Right lobe of liver (tissue), 6 donors: ENCODE measurements around the gene LSM12. TPM values are rescaled to one million over a fixed set of nuclear protein-coding genes. Genes with fewer than 3 reads are reported as not detected.

ENCODE experiments used
- ATAC-seq, 4 donors: fragments of 200-7000 bp; cut with Tn5 transposase; one replicate each; pipeline ENCODE4 v1.9.1; 2020; ENCODE audit warnings: mild to moderate bottlenecking in 4 of 4, moderate library complexity in 4 of 4
- DNase-seq, 3 donors: peaks; one replicate each; pipeline ENCODE4 v3.0.0-alpha.2; 2020
- H3K27ac ChIP-seq, 3 donors: fragments of 200-600 bp; one replicate each; pipeline ENCODE4 v1.8.0; 2022
- H3K27me3 ChIP-seq, 2 donors: fragments of 200-600 bp; one replicate each; pipeline ENCODE4 v1.8.0; 2022
- H3K36me3 ChIP-seq, 4 donors: fragments of 200-600 bp; sonication (generic) in 1 of 4; one replicate each; pipeline versions ENCODE4 v1.5.1 to v1.8.0; 2017 to 2022; ENCODE audit warnings: control low read depth in 1 of 4
- H3K4me1 ChIP-seq, 4 donors: fragments of 200-600 bp; sonication (generic) in 1 of 4; one replicate each; pipeline versions ENCODE4 v1.5.1 to v1.8.0; 2017 to 2022; ENCODE audit warnings: control low read depth in 1 of 4
- H3K4me3 ChIP-seq, 3 donors: fragments of 200-600 bp; one replicate each; pipeline ENCODE4 v1.8.0; 2022
- H3K9me3 ChIP-seq, 4 donors: fragments of 200-600 bp; sonication (generic) in 1 of 4; one replicate each; pipeline versions ENCODE4 v1.5.1 to v1.8.0; 2017 to 2022; ENCODE audit warnings: control low read depth in 1 of 4
- CTCF ChIP-seq, 4 donors: fragments of 200-600 bp in 3 of 4; fragments of 450-650 bp in 1 of 4; IDR thresholded peaks; one replicate each; pipeline versions ENCODE4 v1.5.1 to v1.8.0; 2016 to 2022; ENCODE audit warnings: antibody characterized with exemption in 4 of 4, mild to moderate bottlenecking in 2 of 4
- POLR2A ChIP-seq: fragments of 450-650 bp; IDR thresholded peaks from one replicate; pipeline ENCODE4 v1.6.1; 2017; ENCODE audit warnings: antibody characterized with exemption, mild to moderate bottlenecking
- WGBS: methylation state at CpG from one replicate; pipeline ENCODE4 v1.1.6; 2018; ENCODE audit warnings: low coverage, low lambda C conversion rate; ENCODE audit not compliant: insufficient coverage; ENCODE audit errors: missing lambda C conversion rate; 5-methylcytosine and 5-hydroxymethylcytosine counted together
- intact Hi-C, 2 donors: fragments of 100-400 bp; cut with DNase I; formaldehyde crosslinking; loops; one replicate each; pipeline versions ENCODE4 v1.11.2 to v1.14.1; 2022
- long read RNA-seq: library from polyadenylated mRNA; unstranded; transcript quantifications from one replicate; pipeline ENCODE4 v2.0.0, GENCODE V29; 2019
- total RNA-seq, 6 experiments: library from RNA; depleted of rRNA in 2 of 6; stranded (reverse); fragments of >200 nt in 2 of 6; fragmentation: NEBNext Ultra II Directional in 3 of 6; extraction: Animal tissue kit (Norgen Biotek cat#: 25700) in 3 of 6; gene quantifications; one replicate each; pipeline versions ENCODE4 v1.1.0 to v1.2.4, GENCODE V29; 2016 to 2023
- donor health status: DM: no; HTN: yes; CAD: no.
- donor health status: DM: no; HTN: no; CAD: no.
- donor health status: DM: no; HTN: no; CAD: no.
- donor health status: DM: no; HTN: yes; CAD: no.
- donor health status: DM: no; HTN: yes; CAD: no.

LSM12 gene
- total RNA-seq, result 10 to 100 TPM; 24.2 to 30.6 (median 29.4) TPM
- long read RNA-seq, partial matches to known transcripts, result 2 of 10 reads
- long read RNA-seq, other reads (novel, unspliced or antisense), result 5 of 10 reads

- intact Hi-C loops, result no loop called here
- H3K27me3 ChIP-seq, result no peaks in the 10 kb centered on the region
- H3K27ac ChIP-seq, result peak within 1 kb of the TSS; percentile 73 to 88 (median 81)
- ATAC-seq (peak; percentile 73 to 83 (median 78)), DNase-seq (peak; percentile 90 to 93 (median 90))
- H3K36me3 ChIP-seq, result peaks cover 0 to 23% (median 4%) of the 10 kb centered on the region in 4 donors
- peaks cover 0 to 24% (median 6%) of the 10 kb centered on the region in 4 donors for H3K4me1 ChIP-seq
- H3K9me3 ChIP-seq, result no peaks in the 10 kb centered on the region
- H3K4me3 ChIP-seq, result peak within 1 kb of the TSS; percentile 63 to 69 (median 67)
- TF ChIP-seq CTCF (IDR thresholded peaks at IDR 0.05) (no peak), POLR2A (peak; percentile 90)
- under 1% methylated on average over 51 of the region's 65 CpGs for WGBS
These were observed at the start of gene LSM12 for GRCh38 chr17:44066204-44066930. Gene LSM12 (minus strand): TSS chr17:44066671. CDS start chr17:44066587, 84 bp downstream.

- ATAC-seq, result no peak
- Histone ChIP-seq H3K4me3 (no peak overlapping the region), H3K36me3 (no peaks in the 10 kb centered on the region), H3K4me1 (peaks cover 0 to 14% (median 3%) of the 10 kb centered on the region in 4 donors), H3K9me3 (no peaks in the 10 kb centered on the region), H3K27me3 (no peaks in the 10 kb centered on the region), H3K27ac (no peak overlapping the region)
- TF ChIP-seq POLR2A, result no peak
- peak; percentile 59 to 70 (median 64) for TF ChIP-seq CTCF (IDR thresholded peaks at IDR 0.05)
- intact Hi-C loops, result no loop called here
- no peak for DNase-seq
- WGBS, result 63% methylated on average over 3 of the region's 11 CpGs
These were observed 49.3 kb upstream of the LSM12 start for GRCh38 chr17:44115585-44116415.

GRCh38 chr17:44113868-44114840 lies 47.7 kb upstream of the LSM12 start:
- no peak overlapping the region for H3K27ac ChIP-seq
- no peak for DNase-seq

More at GRCh38 chr17:44113868-44114840, 47.7 kb upstream of the LSM12 start:
- H3K27me3 ChIP-seq, result no peaks in the 10 kb centered on the region
- no peak overlapping the region for H3K4me3 ChIP-seq
- TF ChIP-seq CTCF (IDR thresholded peaks at IDR 0.05), result no peak
- TF ChIP-seq POLR2A, result no peak
- H3K36me3 ChIP-seq, result no peaks in the 10 kb centered on the region
- WGBS, result 80% methylated on average over 2 of the region's 9 CpGs
- no peaks in the 10 kb centered on the region for H3K9me3 ChIP-seq
- intact Hi-C loops, result no loop called here
- no peak for ATAC-seq
- H3K4me1 ChIP-seq, result peaks cover under 1 to 30% (median 13%) of the 10 kb centered on the region in 4 donors
